Measurements from ENCODE around the gene PCED1B.

The PCED1B gene

DNA sequence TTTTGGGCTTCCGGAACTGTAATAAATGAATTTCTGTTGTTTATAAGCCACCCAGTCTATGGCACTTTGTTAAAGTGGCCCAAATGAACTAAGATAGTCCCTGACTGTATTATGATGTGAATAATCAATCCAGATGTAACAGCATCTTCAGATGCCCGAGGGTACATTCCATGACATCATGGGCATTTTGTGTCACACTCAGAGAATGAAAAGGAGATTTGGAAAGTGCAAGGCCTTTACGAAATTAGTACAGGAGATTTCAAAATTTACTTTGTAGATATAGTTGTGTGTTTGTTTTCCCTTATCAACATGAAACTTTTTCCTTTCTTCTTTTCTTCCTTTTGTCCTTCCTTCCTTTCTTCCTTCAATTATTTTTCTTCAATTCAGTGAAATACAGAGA lies 54.6 kb downstream of the PCED1B start:
- H3K4me3 ChIP-seq, result no peak overlapping the region
- TF ChIP-seq, protein P1, sequence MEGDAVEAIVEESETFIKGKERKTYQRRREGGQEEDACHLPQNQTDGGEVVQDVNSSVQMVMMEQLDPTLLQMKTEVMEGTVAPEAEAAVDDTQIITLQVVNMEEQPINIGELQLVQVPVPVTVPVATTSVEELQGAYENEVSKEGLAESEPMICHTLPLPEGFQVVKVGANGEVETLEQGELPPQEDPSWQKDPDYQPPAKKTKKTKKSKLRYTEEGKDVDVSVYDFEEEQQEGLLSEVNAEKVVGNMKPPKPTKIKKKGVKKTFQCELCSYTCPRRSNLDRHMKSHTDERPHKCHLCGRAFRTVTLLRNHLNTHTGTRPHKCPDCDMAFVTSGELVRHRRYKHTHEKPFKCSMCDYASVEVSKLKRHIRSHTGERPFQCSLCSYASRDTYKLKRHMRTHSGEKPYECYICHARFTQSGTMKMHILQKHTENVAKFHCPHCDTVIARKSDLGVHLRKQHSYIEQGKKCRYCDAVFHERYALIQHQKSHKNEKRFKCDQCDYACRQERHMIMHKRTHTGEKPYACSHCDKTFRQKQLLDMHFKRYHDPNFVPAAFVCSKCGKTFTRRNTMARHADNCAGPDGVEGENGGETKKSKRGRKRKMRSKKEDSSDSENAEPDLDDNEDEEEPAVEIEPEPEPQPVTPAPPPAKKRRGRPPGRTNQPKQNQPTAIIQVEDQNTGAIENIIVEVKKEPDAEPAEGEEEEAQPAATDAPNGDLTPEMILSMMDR (IDR thresholded peaks at IDR 0.05), result no peak
- DNase-seq (ENCODE audit: low spot score), result no peak
- no peak overlapping the region for H3K27ac ChIP-seq

DNA sequence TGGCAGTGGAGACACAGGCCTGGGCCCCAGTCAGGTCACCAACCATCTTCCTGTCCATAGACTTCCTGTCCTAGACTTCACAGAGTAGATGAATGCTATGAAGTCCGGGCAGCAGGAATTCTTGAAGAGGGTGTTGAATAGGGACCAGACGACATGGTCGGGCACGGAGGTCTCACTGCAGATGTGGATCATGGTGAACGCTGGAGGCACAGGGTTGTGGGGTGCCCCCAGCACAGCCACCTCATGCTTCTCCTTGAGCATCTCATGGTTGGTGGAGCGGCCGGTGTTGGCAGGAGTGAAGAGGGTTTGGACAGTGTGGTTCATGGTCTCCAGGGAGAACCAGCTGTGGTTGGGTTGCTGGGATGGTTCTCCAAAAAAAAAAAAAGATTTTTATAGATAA lies 56.2 kb downstream of the PCED1B start:
- H3K4me3 ChIP-seq, result no peak overlapping the region
- TF ChIP-seq, protein P1 (IDR thresholded peaks at IDR 0.05), result no peak
- DNase-seq (ENCODE audit: low spot score), result no peak
- no peak overlapping the region for H3K27ac ChIP-seq

DNA sequence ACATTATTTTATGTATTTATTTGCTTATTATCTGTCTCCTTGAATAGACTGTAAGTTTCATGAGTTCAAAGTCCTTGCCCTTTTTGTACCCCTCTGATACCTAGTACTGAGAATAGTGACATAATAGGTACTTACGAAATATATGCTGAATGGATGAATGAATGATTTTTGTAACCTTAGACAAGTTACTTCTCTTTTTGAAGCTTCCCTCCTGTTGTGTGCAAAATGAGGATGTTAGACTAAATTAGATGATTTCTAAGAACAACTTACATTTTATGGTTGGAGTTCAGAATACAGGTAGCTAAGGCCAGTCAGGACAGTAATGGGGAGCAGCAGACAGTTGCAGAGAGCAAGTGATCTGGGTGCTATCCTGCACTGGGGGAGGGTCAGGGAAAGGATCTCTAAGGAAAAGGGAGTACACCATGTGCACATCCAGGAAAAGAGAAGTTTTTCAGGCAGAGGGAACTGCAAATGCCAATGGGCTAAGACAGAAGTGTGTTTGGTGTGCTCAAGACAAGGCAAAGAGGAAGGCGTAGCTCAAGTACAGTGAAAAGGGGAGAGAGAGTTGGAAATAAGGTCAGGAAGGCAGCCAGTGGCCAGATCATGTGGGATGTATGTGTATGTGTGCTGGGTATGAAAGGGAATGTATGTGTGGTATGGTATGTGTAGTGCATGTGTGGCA lies 59.7 kb downstream of the PCED1B start:
- H3K4me3 ChIP-seq, result no peak overlapping the region

DNA sequence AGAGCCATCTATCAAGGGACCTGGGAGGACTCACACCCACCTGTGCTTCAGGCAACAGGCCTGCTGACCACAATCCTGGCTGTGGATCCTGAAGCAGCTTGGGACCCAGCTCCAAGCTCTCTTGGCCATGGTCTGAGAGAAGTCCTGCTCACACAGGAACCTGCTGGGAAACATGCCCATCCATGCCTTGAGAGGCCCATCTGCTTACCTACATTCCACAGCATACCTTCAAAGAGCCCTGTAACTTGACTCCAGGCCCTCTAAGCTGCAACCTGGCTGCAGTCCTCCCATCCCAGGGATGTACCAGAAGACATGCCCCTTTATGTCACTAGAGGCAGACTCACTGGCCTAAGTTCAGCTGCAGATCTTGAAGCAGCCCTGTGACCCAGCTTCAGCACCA lies 62.0 kb downstream of the PCED1B start:
- TF ChIP-seq, protein P1 (IDR thresholded peaks at IDR 0.05), result no peak
- H3K4me3 ChIP-seq, result no peak overlapping the region
- DNase-seq (ENCODE audit: low spot score), result no peak
- H3K27ac ChIP-seq, result no peak overlapping the region

More for the DNA sequence above, 59.7 kb downstream of the PCED1B start:
- TF ChIP-seq, protein P1 (IDR thresholded peaks at IDR 0.05), result no peak
- no peak for DNase-seq (ENCODE audit: low spot score)
- H3K27ac ChIP-seq, result no peak overlapping the region

DNA sequence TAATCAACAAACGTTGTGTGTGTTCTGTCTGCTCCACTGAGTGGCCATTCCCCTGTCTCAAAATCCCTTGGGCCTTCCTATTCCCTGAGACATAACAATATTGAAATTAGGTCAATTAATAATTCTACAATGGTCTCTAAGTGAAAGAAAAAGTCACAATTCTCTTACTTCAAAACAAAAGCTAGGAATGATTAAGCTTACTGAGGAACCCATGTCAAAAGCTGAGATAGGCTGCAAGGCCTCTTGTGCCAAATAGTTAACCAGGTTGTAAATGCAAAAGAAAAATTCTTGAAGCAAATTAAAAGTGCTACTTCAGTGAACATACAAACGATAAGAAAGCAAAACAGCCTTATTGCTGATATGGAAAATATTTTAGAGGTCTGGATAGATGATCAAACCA lies 65.3 kb downstream of the PCED1B start:
- DNase-seq (ENCODE audit: low spot score), result no peak
- TF ChIP-seq, protein P1 (IDR thresholded peaks at IDR 0.05), result no peak
- Histone ChIP-seq H3K27ac (no peak overlapping the region), H3K4me3 (no peak overlapping the region)

DNA sequence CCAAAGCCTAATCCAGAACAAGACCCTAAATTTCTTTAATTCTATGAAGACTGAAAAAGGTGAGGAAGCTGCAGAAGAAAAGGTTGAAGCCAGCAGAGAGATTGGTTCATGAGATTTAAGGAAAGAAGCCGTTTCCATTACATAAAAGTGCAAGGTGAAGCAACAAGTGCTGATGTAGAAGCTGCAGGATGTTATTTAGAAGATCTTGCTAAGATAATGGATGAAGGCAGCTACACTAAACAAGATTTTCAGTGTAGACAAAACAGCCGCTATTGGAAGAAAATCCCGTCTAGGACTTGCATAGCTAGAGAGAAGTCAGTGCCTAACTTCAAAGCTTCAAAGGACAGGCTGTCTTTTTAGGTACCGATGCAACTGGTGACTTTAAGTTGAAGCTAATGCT lies 65.8 kb downstream of the PCED1B start:
- TF ChIP-seq, protein P1 (IDR thresholded peaks at IDR 0.05), result no peak
- DNase-seq (ENCODE audit: low spot score), result no peak
- Histone ChIP-seq H3K27ac (no peak overlapping the region), H3K4me3 (no peak overlapping the region)

DNA sequence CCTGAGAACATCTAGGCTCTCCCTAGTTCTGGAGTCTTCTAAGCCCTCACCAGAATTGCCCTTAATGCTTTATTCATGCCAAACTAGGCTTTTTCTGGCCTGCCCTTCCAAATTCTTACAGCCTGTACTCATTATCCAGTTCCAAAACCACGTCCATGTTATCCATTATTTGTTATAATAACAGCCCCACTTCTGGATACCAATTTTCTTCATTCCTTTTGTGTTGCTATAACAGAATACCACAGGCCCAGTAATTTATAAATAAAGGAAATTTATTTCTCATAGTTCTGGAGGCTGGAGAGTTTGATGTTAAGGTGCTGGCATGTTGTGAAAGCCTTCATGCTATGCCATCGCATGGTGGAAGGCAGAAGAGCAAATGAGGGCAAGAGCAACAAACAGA lies 68.3 kb downstream of the PCED1B start:
- no peak overlapping the region for H3K4me3 ChIP-seq
- H3K27ac ChIP-seq, result no peak overlapping the region
- DNase-seq (ENCODE audit: low spot score), result no peak
- TF ChIP-seq, protein P1 (IDR thresholded peaks at IDR 0.05), result no peak

All from coronary artery (tissue), 2 donors.